Activated T-cell treated with anti-CD3 and anti-CD28 coated beads, Interleukin-2, amount 50 U/mL, for 72 hours (primary cell): ENCODE measurements around the gene SUGCT. TPM values are rescaled to one million over a fixed set of nuclear protein-coding genes. Genes with fewer than 3 reads are reported as not detected.
"Not testable (repeated sequence)": the region's sequence is repeated elsewhere in the genome, so short reads cannot be mapped to it uniquely, and the experiment has no call there.

Experiments
- ATAC-seq, 2 donors: fragments of 150-1000 bp; cut with Tn5 transposase; replicated peaks in 1 of 2; 2 replicates each; pipeline ENCODE4 v1.10.0; 2021; ENCODE audit warnings: moderate library complexity in 2 of 2, mild to moderate bottlenecking in 1 of 2
- DNase-seq, 2 donors: peaks; one replicate each; pipeline ENCODE4 v3.0.0; 2021 to 2022; ENCODE audit warnings: mixed read lengths in 1 of 2
- H3K27ac Mint-ChIP-seq: one replicate; pipeline ENCODE4 v1.8.0; 2022; ENCODE audit warnings: mild to moderate bottlenecking, moderate library complexity, mixed read lengths
- H3K27me3 Mint-ChIP-seq: one replicate; pipeline ENCODE4 v1.8.0; 2022; ENCODE audit warnings: low read depth, mixed read lengths
- H3K36me3 Mint-ChIP-seq, 2 donors: one replicate each; pipeline ENCODE4 v1.8.0; 2022; ENCODE audit warnings: mixed read lengths in 2 of 2, mild to moderate bottlenecking in 1 of 2; ENCODE audit not compliant: insufficient read depth in 2 of 2
- H3K4me1 Mint-ChIP-seq: one replicate; pipeline ENCODE4 v1.8.0; 2022; ENCODE audit warnings: low read depth, mixed read lengths
- H3K4me3 Mint-ChIP-seq, 2 donors: one replicate each; pipeline ENCODE4 v1.8.0; 2022; ENCODE audit warnings: mild to moderate bottlenecking in 2 of 2, mixed read lengths in 2 of 2, moderate library complexity in 2 of 2
- H3K9me3 Mint-ChIP-seq, 2 donors: one replicate each; pipeline ENCODE4 v1.8.0; 2022; ENCODE audit warnings: mixed read lengths in 2 of 2
- total RNA-seq, 2 donors: library from RNA; stranded (reverse); gene quantifications; one replicate each; pipeline ENCODE4 v1.2.3, GENCODE V29; 2022

The SUGCT gene
- total RNA-seq, 2 donors from 2014 or later = 1.5 to 1.6 TPM

- H3K36me3 Mint-ChIP-seq, H3K9me3 Mint-ChIP-seq, ATAC-seq, H3K27ac Mint-ChIP-seq, H3K4me3 Mint-ChIP-seq, DNase-seq, H3K4me1 Mint-ChIP-seq, H3K27me3 Mint-ChIP-seq: not testable (repeated sequence)
These were observed 118.6 kb downstream of the SUGCT start for GRCh38 chr7:40253444-40253843.

DNA sequence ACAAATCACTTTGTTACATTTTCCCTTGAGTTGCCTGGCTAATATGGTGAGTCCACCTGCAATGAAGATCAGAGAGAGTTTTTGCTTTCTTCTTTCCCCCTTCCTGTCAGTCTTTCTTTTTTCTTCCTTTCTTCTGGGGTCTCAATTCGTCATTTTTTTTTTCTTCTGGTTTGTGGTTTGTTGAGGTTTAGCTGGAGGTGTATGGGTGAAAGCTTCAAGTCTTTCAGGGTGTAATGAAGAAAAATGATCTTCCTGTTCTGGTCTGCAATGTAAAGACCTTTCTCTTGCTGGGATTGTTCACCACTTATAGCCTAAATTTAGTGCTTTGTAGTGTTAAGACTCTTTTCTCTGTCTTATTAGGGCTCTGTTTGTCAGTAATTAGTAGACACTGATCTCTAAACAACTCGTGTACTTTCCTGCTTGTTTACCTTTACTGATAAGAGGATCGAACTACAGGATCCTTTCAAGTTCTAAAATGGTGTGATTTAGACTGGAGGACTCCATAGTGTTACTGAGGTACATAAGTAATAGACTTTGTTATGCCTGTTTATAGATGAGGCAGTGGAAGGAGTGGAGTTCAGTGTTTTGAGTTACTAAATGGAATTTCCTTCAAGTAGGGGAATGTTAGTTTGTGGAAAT lies 129.1 kb downstream of the SUGCT start:
- H3K4me1 Mint-ChIP-seq = peaks cover 8% of the 10 kb centered on the region
- no peak overlapping the region for H3K27ac Mint-ChIP-seq
- H3K27me3 Mint-ChIP-seq = no peaks in the 10 kb centered on the region
- H3K9me3 Mint-ChIP-seq = no peaks in the 10 kb centered on the region
- no peaks in the 10 kb centered on the region for H3K36me3 Mint-ChIP-seq
- no peak for DNase-seq
- H3K4me3 Mint-ChIP-seq = no peak overlapping the region
- no peak for ATAC-seq

GRCh38 chr7:40267583-40267982 lies 132.8 kb downstream of the SUGCT start:
- DNase-seq (no peak), ATAC-seq (no peak)
- Mint-ChIP-seq H3K4me3 (no peak overlapping the region), H3K27me3 (no peaks in the 10 kb centered on the region), H3K9me3 (no peaks in the 10 kb centered on the region), H3K36me3 (no peaks in the 10 kb centered on the region), H3K4me1 (peaks cover 8% of the 10 kb centered on the region), H3K27ac (no peak overlapping the region)

DNA sequence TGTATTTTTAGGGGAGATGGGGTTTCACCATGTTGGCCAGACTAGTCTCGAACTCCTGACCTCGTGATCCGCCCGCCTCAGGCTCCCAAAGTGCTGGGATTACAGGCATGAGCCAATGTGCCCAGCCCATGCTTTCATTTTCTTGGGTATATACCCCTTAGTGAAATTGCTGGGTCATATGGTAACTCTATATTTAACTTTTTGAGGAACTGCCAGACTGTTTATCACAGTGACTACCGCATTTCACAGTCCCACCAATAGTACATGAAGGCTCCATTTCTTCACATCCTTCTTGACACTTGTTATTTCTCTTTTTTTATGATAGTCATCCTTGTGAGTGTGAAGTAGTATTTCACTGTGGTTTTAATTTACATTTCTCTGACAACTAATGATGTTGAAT lies 134.0 kb downstream of the SUGCT start:
- not testable (repeated sequence) for H3K36me3 Mint-ChIP-seq, H3K9me3 Mint-ChIP-seq, ATAC-seq, H3K4me3 Mint-ChIP-seq, H3K4me1 Mint-ChIP-seq, H3K27ac Mint-ChIP-seq, H3K27me3 Mint-ChIP-seq, DNase-seq

GRCh38 chr7:40276061-40276460 lies 141.3 kb downstream of the SUGCT start:
- DNase-seq (no peak), ATAC-seq (no peak)
- no peaks in the 10 kb centered on the region for H3K27me3 Mint-ChIP-seq
- no peak overlapping the region for H3K4me3 Mint-ChIP-seq
- H3K9me3 Mint-ChIP-seq = peaks cover under 1 to 1% of the 10 kb centered on the region in 2 donors
- H3K4me1 Mint-ChIP-seq = no peaks in the 10 kb centered on the region
- no peak overlapping the region for H3K27ac Mint-ChIP-seq
- peaks cover 0 to under 1% of the 10 kb centered on the region in 2 donors for H3K36me3 Mint-ChIP-seq

DNA sequence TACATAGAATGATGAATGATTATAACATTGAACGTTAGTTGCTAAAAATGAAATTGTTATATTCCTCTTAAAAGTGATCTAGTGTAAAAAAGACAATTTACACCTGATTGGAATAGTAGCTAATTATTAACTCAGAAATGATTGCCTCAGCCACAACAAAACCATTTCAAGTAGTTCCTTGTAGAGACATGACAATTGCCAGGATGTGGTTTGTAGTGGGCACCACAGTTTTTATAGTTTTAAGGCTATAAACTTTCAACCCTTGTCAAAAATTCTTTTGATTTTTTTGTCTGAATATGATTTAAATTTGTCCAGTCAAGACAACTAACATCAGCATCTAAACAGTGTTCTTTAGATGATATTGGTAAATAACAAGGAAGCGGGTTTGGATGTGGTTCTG lies 145.2 kb downstream of the SUGCT start:
- Mint-ChIP-seq H3K9me3 (peaks cover 2 to 3% of the 10 kb centered on the region in 2 donors), H3K4me1 (no peaks in the 10 kb centered on the region), H3K4me3 (no peak overlapping the region), H3K36me3 (peaks cover 0 to 1% of the 10 kb centered on the region in 2 donors), H3K27ac (no peak overlapping the region), H3K27me3 (no peaks in the 10 kb centered on the region)
- ATAC-seq = no peak
- no peak for DNase-seq

DNA sequence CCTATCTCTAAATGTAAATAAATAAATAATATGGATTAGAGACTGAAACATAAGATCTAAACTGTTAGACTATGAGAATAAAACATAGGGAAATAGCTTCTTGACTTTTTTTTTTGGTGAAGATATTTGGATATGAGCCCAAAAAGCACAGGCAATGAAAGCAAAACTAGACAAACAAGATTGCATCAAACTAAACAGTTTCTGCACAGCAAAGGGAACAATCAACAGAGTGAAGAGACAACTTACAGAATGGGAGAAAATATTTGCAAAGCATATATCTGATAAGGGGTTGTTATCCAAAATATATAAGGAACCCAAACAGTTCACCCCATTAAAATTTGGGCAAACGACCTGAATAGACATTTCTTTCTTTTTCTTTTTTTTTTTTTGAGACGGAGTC lies 148.1 kb downstream of the SUGCT start:
- no peaks in the 10 kb centered on the region for H3K27me3 Mint-ChIP-seq
- no peak overlapping the region for H3K27ac Mint-ChIP-seq
- ATAC-seq (no peak), DNase-seq (no peak)
- no peaks in the 10 kb centered on the region for H3K4me1 Mint-ChIP-seq
- peaks cover 0 to 1% of the 10 kb centered on the region in 2 donors for H3K36me3 Mint-ChIP-seq
- no peak overlapping the region for H3K4me3 Mint-ChIP-seq
- H3K9me3 Mint-ChIP-seq = peaks cover 2 to 3% of the 10 kb centered on the region in 2 donors

GRCh38 chr7:40283391-40283790 lies 148.6 kb downstream of the SUGCT start:
- Mint-ChIP-seq H3K9me3 (peaks cover 2 to 3% of the 10 kb centered on the region in 2 donors), H3K4me3 (no peak overlapping the region), H3K36me3 (peaks cover 0 to 1% of the 10 kb centered on the region in 2 donors), H3K27me3 (no peaks in the 10 kb centered on the region), H3K27ac (no peak overlapping the region), H3K4me1 (no peaks in the 10 kb centered on the region)
- no peak for DNase-seq
- no peak for ATAC-seq

GRCh38 chr7:40288827-40289226 lies 154.0 kb downstream of the SUGCT start:
- no peak overlapping the region for H3K27ac Mint-ChIP-seq
- H3K9me3 Mint-ChIP-seq = no peaks in the 10 kb centered on the region
- no peaks in the 10 kb centered on the region for H3K4me1 Mint-ChIP-seq
- H3K36me3 Mint-ChIP-seq = no peaks in the 10 kb centered on the region
- no peak overlapping the region for H3K4me3 Mint-ChIP-seq
- no peaks in the 10 kb centered on the region for H3K27me3 Mint-ChIP-seq
- no peak for DNase-seq
- no peak for ATAC-seq

DNA sequence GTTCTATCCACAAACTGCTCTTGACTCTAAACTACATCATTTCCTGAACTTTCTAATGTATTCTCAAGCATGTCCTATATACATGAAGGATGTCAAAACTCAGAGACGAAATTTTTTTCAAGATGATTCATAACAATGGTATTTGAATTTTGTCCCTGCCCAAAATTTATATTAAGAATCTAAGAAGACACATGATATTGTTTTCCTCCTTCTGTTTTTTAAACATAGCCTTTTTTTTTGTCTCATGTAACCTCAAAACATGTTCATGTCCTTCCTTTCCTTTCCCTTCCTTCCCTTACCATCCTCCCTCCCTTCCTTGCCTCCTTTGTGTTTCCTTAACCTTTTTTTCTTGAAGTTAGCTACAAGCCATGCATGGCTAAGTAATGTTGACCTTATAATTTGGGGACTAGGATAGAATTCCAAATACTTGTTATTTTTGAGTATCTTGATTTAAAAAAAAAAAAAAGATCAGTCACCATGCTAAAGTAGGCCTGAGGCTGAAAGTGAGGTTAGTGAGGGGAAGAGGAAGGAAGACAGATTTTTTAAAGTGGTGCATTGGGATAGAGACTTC lies 163.0 kb downstream of the SUGCT start:
- H3K27me3 Mint-ChIP-seq = no peaks in the 10 kb centered on the region
- no peaks in the 10 kb centered on the region for H3K9me3 Mint-ChIP-seq
- H3K4me3 Mint-ChIP-seq = no peak overlapping the region
- DNase-seq (no peak), ATAC-seq (no peak)
- H3K36me3 Mint-ChIP-seq = no peaks in the 10 kb centered on the region
- H3K4me1 Mint-ChIP-seq = no peaks in the 10 kb centered on the region
- peak overlapping the region; percentile 26 for H3K27ac Mint-ChIP-seq

- no peaks in the 10 kb centered on the region for H3K27me3 Mint-ChIP-seq
- H3K4me3 Mint-ChIP-seq = no peak overlapping the region
- H3K4me1 Mint-ChIP-seq = no peaks in the 10 kb centered on the region
- no peak for DNase-seq
- no peak for ATAC-seq
- H3K36me3 Mint-ChIP-seq = no peaks in the 10 kb centered on the region
- H3K27ac Mint-ChIP-seq = no peak overlapping the region
- H3K9me3 Mint-ChIP-seq = no peaks in the 10 kb centered on the region
These were observed 163.6 kb downstream of the SUGCT start for GRCh38 chr7:40298421-40298820.

GRCh38 chr7:40299097-40299496 lies 164.3 kb downstream of the SUGCT start:
- no peaks in the 10 kb centered on the region for H3K27me3 Mint-ChIP-seq
- no peaks in the 10 kb centered on the region for H3K9me3 Mint-ChIP-seq
- no peaks in the 10 kb centered on the region for H3K36me3 Mint-ChIP-seq
- no peak overlapping the region for H3K27ac Mint-ChIP-seq
- H3K4me3 Mint-ChIP-seq = no peak overlapping the region
- H3K4me1 Mint-ChIP-seq = no peaks in the 10 kb centered on the region
- DNase-seq = no peak
- peak; percentile 31 to 45 for ATAC-seq

DNA sequence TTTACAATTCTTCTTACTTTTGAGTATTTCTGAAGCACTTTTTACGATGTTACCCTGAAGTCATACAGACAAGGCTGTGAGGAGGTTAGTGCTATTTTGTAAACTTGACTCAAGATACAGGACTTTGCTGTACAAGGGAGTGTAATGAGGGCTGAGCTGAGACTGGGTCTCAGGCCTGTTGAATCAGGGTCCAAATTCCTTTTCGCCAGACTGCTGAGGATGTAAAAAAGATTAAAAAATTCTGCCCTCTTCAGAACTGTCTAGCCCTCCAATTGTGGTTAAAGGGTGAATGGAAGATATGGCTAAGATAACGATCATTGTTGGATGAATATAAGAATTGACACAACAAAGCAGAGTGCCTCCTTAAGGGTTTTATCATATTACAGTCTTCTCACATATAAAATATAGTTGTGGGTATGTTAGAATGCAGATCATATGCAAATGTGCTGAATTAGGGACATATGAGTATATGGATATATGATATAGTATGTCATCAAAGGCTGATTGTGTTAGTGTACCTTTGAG lies 165.4 kb downstream of the SUGCT start:
- Mint-ChIP-seq H3K27ac (no peak overlapping the region), H3K9me3 (no peaks in the 10 kb centered on the region), H3K36me3 (no peaks in the 10 kb centered on the region), H3K27me3 (no peaks in the 10 kb centered on the region), H3K4me3 (no peak overlapping the region), H3K4me1 (no peaks in the 10 kb centered on the region)
- no peak for ATAC-seq
- DNase-seq = no peak
